SJCRH30 (cell line): ENCODE measurements around the gene LRRC7. TPM values are rescaled to one million over a fixed set of nuclear protein-coding genes. Genes with fewer than 3 reads are reported as not detected.

Source experiments
- DNase-seq, 2 experiments: peaks; one replicate each; pipeline ENCODE4 v3.0.0-alpha.2; 2015 to 2020
- H3K27ac ChIP-seq: fragments of 250-450 bp; sonication (Bioruptor Pico); 2 replicates; pipeline ENCODE4 v1.5.1; 2020; ENCODE audit warnings: mild to moderate bottlenecking, moderate library complexity
- H3K27me3 ChIP-seq: fragments of 250-450 bp; sonication (Bioruptor Pico); 2 replicates; pipeline ENCODE4 v1.5.1; 2020; ENCODE audit warnings: mild to moderate bottlenecking, moderate library complexity
- H3K36me3 ChIP-seq: fragments of 250-450 bp; sonication (Bioruptor Pico); 2 replicates; pipeline ENCODE4 v1.5.1; 2020; ENCODE audit warnings: mild to moderate bottlenecking, moderate library complexity
- H3K4me1 ChIP-seq: fragments of 250-450 bp; sonication (Bioruptor Pico); 2 replicates; pipeline ENCODE4 v1.5.1; 2020; ENCODE audit warnings: mild to moderate bottlenecking, moderate library complexity
- H3K4me3 ChIP-seq: fragments of 250-450 bp; sonication (Bioruptor Pico); 2 replicates; pipeline ENCODE4 v1.5.1; 2020; ENCODE audit warnings: mild to moderate bottlenecking, moderate library complexity
- H3K9me3 ChIP-seq: fragments of 250-450 bp; sonication (Bioruptor Pico); replicated peaks from 2 replicates; pipeline ENCODE4 v1.5.1; 2020; ENCODE audit warnings: mild to moderate bottlenecking, moderate library complexity
- total RNA-seq: library from RNA; depleted of rRNA; stranded (reverse); fragments of >200 nt; shearing (Covaris generic); gene quantifications from 2 replicates; pipeline ENCODE4 v1.2.3, GENCODE V29; 2014; rRNA removed

LRRC7 gene
- total RNA-seq: 0.04 TPM in 1 of 2 replicates, not detected in the other

DNA sequence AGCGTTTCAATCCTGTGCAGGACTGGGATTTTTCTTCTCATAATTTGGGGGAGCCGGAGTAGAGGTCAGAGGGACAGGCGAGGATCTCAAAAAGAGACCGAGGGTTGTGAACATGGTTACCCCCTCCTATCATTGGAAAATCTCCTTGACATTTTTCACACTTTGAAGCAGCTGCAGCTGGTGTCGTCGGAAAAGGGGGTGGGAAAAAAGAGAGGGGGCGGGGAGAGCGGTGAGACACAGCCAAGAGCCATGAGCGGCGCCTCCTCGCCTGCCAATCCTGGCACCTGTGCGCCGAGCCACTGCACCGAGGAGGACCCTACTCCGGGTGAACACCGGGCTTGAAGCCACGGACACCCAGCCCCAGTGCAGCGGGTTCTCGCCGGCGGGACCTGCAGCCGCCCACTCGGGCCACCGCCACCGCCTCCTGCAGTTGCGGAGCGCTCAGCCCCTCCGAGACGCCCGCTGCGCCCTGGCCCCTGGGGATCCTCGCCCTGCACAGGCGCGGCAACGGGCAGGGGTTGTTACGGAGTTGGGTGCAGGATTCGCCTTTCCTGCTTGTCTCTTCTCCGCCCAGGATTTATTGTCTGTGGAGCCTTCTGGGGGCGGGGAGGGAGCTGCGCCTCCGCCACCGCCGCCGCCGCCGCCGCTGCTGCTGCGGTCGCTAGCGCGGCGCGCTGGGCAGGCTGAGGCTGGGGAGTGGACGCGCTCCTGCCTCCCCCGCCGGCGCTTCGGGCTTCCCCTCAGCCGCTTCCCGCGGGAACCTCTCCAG lies at the start of gene LRRC7:
LRRC7 (plus strand) TSS at position 271 of the 769 bp plus-strand sequence. CDS start 718 bp downstream, outside the sequence.
- no peaks in the 10 kb centered on the region for H3K4me1 ChIP-seq
- H3K27ac ChIP-seq: no peak within 1 kb of the TSS
- peaks cover 5% of the 10 kb centered on the region; the same call in 1 of the 2 replicates for H3K36me3 ChIP-seq
- peak within 1 kb of the TSS; percentile 51 for H3K4me3 ChIP-seq
- DNase-seq: peak; percentile 7 to 30
- H3K27me3 ChIP-seq: no peaks in the 10 kb centered on the region
- no peaks in the 10 kb centered on the region for H3K9me3 ChIP-seq

DNA sequence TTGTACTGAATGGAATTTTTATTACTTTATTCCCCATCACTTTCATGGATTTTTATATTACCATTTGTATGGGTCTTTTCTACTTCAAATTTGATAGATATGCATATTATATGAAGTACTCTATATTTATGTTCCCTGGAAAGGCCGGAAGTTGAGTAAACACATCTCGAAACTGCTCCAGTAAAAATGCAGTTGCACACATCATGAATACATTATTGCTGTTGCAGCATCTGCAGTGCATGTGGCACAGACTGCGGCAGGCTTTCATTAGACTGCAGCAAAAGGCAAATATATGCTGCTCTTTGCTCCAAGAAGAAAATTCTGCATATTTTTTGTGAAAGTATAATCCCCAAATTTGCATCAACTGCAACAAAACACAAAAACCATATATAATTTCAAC lies 48.7 kb upstream of the LRRC7 start:
- no peaks in the 10 kb centered on the region for H3K27me3 ChIP-seq
- no peaks in the 10 kb centered on the region for H3K9me3 ChIP-seq
- no peak overlapping the region for H3K4me3 ChIP-seq
- no peaks in the 10 kb centered on the region for H3K4me1 ChIP-seq
- no peak for DNase-seq
- H3K36me3 ChIP-seq: no peaks in the 10 kb centered on the region
- H3K27ac ChIP-seq: no peak overlapping the region

GRCh38 chr1:69520326-69520725 lies 47.4 kb upstream of the LRRC7 start:
- H3K9me3 ChIP-seq: no peaks in the 10 kb centered on the region
- no peaks in the 10 kb centered on the region for H3K36me3 ChIP-seq
- H3K27ac ChIP-seq: no peak overlapping the region
- H3K27me3 ChIP-seq: no peaks in the 10 kb centered on the region
- H3K4me1 ChIP-seq: no peaks in the 10 kb centered on the region
- no peak for DNase-seq
- H3K4me3 ChIP-seq: no peak overlapping the region

GRCh38 chr1:69523032-69523431 lies 44.7 kb upstream of the LRRC7 start:
- H3K27ac ChIP-seq: no peak overlapping the region
- DNase-seq: no peak
- H3K36me3 ChIP-seq: no peaks in the 10 kb centered on the region

DNA sequence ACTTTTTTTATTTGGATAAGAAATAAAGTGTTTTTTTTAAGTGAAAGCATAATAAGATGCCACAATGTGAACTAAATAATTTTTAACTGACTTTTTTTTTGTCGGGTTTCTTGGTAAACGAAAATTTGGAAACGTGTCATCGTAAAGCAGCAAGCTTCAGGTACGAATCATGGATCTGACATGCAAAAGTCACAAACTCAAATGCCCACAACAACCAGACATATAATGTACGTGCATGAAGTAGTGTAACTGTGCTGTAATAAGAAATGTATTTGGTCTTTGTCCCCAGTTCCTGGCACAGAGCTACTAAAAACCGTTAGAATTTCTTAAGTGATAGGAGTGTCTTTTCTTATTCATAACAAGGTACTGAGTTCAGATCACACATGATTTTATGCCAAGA lies 44.3 kb upstream of the LRRC7 start:
- Histone ChIP-seq H3K27ac (no peak overlapping the region), H3K9me3 (no peaks in the 10 kb centered on the region), H3K27me3 (no peaks in the 10 kb centered on the region)

More at GRCh38 chr1:69523032-69523431, 44.7 kb upstream of the LRRC7 start:
- Histone ChIP-seq H3K27me3 (no peaks in the 10 kb centered on the region), H3K4me3 (no peak overlapping the region), H3K9me3 (no peaks in the 10 kb centered on the region), H3K4me1 (no peaks in the 10 kb centered on the region)

GRCh38 chr1:69524015-69524414 lies 43.7 kb upstream of the LRRC7 start:
- DNase-seq: no peak
- H3K27me3 ChIP-seq: no peaks in the 10 kb centered on the region

More for the DNA sequence above, 44.3 kb upstream of the LRRC7 start:
- DNase-seq: no peak
- Histone ChIP-seq H3K4me1 (no peaks in the 10 kb centered on the region), H3K36me3 (no peaks in the 10 kb centered on the region), H3K4me3 (no peak overlapping the region)

DNA sequence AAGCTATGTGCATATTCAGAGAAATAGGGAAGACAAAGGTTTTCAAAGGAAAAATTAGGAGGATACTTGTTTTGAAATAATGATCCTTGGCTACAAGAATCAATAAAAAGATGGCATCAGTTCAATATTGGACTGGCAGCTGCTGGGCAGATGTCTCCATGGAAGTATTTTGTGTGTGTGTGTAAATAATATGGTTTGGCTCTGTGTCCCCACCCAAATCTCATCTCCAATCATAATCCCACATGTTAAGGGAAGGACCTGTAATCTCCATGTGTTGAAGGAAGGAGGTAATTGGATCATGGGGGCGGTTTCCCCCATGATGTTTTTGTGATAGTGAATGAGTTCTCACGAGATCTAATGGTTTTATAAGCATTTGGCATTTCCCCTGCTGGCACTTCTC lies 40.4 kb upstream of the LRRC7 start:
- no peaks in the 10 kb centered on the region for H3K4me1 ChIP-seq
- H3K4me3 ChIP-seq: no peak overlapping the region
- H3K36me3 ChIP-seq: no peaks in the 10 kb centered on the region
- no peak for DNase-seq
- H3K27me3 ChIP-seq: peaks cover under 1% of the 10 kb centered on the region; the same call in 1 of the 2 replicates
- no peaks in the 10 kb centered on the region for H3K9me3 ChIP-seq
- H3K27ac ChIP-seq: no peak overlapping the region

More at GRCh38 chr1:69524015-69524414, 43.7 kb upstream of the LRRC7 start:
- Histone ChIP-seq H3K4me1 (no peaks in the 10 kb centered on the region), H3K36me3 (no peaks in the 10 kb centered on the region), H3K4me3 (no peak overlapping the region), H3K27ac (no peak overlapping the region), H3K9me3 (no peaks in the 10 kb centered on the region)

DNA sequence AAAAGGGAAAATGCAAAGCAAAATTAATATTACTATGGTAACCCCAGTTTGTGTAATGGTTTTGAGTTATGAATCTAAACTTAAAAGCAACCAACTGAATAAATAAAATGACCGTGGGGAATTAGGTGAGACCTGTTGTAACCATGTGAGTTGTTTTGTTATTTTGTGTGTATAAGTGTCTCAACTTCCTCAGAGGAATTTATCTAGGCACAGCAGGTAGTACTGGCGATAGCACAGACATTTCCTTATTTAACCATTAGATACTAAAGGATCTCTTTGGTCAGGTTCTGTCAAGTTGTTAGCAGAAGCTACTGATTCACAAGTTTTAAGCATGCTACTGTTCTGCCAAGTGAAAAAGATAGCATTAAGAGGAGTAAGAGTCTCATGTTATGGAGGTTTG lies 39.3 kb upstream of the LRRC7 start:
- no peak for DNase-seq
- peaks cover 3% of the 10 kb centered on the region; the same call in 1 of the 2 replicates for H3K27me3 ChIP-seq
- H3K9me3 ChIP-seq: no peaks in the 10 kb centered on the region
- H3K36me3 ChIP-seq: no peaks in the 10 kb centered on the region
- no peak overlapping the region for H3K4me3 ChIP-seq
- no peaks in the 10 kb centered on the region for H3K4me1 ChIP-seq
- no peak overlapping the region for H3K27ac ChIP-seq

DNA sequence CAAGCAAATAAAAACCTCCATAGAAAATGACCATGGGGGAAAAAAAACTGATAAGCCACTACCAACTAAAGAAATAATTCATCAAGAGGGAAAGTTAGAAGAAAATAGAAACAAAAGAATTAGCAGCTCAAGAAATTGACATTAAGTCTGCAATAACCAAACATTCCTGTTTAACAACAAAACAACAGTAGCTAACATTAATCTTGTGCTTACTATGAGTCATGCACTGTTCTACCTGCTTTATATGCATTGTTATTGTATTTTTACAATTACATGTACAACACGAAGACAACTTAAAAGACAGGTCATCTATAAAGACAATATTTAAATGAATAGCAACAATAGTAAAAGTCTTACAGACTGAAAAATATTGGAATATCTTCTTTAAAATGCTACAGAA lies 34.4 kb upstream of the LRRC7 start:
- no peak overlapping the region for H3K4me3 ChIP-seq
- H3K9me3 ChIP-seq: no peaks in the 10 kb centered on the region
- peaks cover 3% of the 10 kb centered on the region; the same call in 1 of the 2 replicates for H3K27me3 ChIP-seq
- no peaks in the 10 kb centered on the region for H3K4me1 ChIP-seq
- no peak for DNase-seq
- H3K36me3 ChIP-seq: no peaks in the 10 kb centered on the region
- no peak overlapping the region for H3K27ac ChIP-seq

DNA sequence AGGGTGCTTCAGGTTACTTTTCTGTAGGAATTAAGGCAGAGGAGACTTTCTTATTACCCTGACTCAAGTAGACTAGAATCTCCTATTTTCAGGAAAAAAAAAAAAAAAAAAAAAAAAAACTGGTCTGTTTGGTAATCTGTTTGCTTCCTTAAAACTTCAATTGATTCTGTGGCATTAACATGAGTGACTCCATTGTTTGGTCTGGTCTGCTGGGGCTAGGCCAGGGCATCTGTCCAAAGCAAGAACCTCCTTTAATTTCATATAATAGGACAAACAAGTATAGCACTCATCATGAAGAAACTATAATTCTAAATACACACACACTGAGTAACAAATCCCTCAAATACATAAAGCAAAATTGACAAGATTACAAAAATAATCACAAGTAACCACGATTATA lies 32.9 kb upstream of the LRRC7 start:
- Histone ChIP-seq H3K27ac (no peak overlapping the region), H3K9me3 (no peaks in the 10 kb centered on the region), H3K4me1 (no peaks in the 10 kb centered on the region), H3K27me3 (peaks cover 3% of the 10 kb centered on the region; the same call in 1 of the 2 replicates), H3K36me3 (no peaks in the 10 kb centered on the region), H3K4me3 (no peak overlapping the region)
- DNase-seq: no peak

DNA sequence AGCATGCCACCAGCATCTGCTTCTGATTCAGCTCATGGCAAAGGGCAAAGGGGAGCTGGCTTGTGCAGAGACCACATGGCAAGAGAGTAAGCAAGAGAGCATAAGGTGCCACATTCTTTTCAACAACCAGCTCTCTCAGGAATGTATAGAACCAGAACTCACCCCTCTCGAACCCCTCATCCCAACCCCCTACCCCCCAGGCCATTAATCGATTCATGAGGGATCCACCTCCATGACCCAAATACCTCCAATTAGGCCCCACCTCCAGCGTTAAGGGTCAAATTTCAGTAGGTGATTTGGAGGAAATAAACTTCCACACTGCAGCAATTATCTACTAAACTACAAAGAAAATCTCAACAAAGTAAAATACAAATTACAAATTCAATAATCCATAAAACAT lies 32.2 kb upstream of the LRRC7 start:
- no peak overlapping the region for H3K4me3 ChIP-seq
- no peaks in the 10 kb centered on the region for H3K9me3 ChIP-seq
- peaks cover 3% of the 10 kb centered on the region; the same call in 1 of the 2 replicates for H3K27me3 ChIP-seq
- no peaks in the 10 kb centered on the region for H3K36me3 ChIP-seq
- no peak for DNase-seq
- H3K4me1 ChIP-seq: no peaks in the 10 kb centered on the region
- H3K27ac ChIP-seq: no peak overlapping the region

DNA sequence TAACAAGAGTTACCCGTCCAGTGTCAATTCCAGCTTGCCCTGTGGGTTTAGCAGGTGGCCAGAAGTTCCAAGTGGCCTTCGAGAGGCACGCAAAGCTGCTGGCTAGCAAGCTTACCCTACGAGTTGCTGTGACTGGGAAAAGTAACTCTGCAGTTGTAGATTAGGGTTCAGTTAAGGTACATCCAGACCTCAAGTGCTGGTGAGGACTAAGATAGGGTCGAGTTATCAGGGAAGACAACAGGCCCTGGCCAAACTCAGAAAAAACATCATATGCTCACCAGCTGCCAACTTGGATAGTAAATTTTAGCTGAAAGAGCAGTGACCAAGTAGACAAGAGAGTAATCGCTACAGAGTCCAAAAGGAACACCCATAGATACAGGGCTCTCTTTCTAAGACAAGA lies 27.7 kb upstream of the LRRC7 start:
- H3K9me3 ChIP-seq: no peaks in the 10 kb centered on the region
- peaks cover 5% of the 10 kb centered on the region; the same call in 1 of the 2 replicates for H3K27me3 ChIP-seq
- no peak overlapping the region for H3K27ac ChIP-seq
- no peaks in the 10 kb centered on the region for H3K36me3 ChIP-seq
- H3K4me1 ChIP-seq: no peaks in the 10 kb centered on the region
- no peak for DNase-seq
- H3K4me3 ChIP-seq: no peak overlapping the region

DNA sequence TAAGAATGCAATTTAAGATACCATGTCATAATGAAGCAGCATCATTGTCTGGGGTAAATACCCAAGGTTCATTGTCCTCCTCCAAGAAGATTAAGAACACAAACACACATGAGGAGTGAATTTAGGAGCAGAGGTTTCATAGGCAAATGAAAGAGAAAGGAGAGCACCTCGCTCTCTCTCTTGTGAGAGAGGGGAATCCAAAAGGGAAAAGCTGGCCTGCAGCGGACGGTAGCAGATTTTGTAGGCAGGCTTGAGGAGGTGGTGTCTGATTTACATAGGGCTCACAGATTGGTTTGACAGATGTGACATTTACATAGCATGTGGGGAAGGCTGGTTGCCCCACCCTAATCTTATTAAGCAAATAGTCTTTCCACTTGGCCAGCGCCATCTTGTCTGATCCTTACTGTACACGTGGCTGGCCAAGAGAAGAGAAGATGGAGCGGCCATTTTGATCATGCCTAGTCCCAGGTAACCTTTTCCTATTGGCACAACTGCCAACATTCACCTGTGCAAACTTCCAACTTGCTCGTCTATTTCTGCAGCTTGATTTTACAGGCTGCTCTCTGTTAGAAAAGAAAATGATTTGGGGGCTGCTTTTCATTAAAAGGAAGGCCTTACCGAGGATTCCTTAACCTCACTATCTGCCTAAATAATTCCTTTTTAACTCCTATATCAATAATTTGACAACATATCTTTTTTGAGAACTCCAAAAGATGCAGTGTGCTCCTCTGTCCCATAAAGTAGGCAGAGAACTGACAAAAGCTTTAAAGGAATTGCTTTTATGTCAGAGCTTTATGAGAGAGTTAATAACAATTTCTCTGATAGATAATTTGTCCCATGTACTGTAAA lies 16.0 kb upstream of the LRRC7 start:
- no peaks in the 10 kb centered on the region for H3K27me3 ChIP-seq
- H3K36me3 ChIP-seq: no peaks in the 10 kb centered on the region
- H3K4me1 ChIP-seq: no peaks in the 10 kb centered on the region
- peak overlapping the region; percentile 52 for H3K4me3 ChIP-seq
- DNase-seq: peak; percentile 79 to 82
- no peaks in the 10 kb centered on the region for H3K9me3 ChIP-seq
- peak overlapping the region; percentile 13; the same call in 1 of the 2 replicates for H3K27ac ChIP-seq

- no peaks in the 10 kb centered on the region for H3K27me3 ChIP-seq
- H3K4me3 ChIP-seq: no peak overlapping the region
- no peaks in the 10 kb centered on the region for H3K9me3 ChIP-seq
- H3K4me1 ChIP-seq: no peaks in the 10 kb centered on the region
- DNase-seq: no peak
- no peaks in the 10 kb centered on the region for H3K36me3 ChIP-seq
- H3K27ac ChIP-seq: no peak overlapping the region
Measured at GRCh38 chr1:69553726-69554125, 14.0 kb upstream of the LRRC7 start.
